Measurements from ENCODE around the gene IRAK2. TPM values are rescaled to one million over a fixed set of nuclear protein-coding genes. Genes with fewer than 3 reads are reported as not detected.
A peak's percentile ranks its signal among the peaks of the same experiment; 100 is the strongest.

The IRAK2 gene
- total and polyA plus RNA-seq, 2 donors (not counting 1 experiment from before 2014, with no cell fraction given): 1.5 to 6.6 TPM

DNA sequence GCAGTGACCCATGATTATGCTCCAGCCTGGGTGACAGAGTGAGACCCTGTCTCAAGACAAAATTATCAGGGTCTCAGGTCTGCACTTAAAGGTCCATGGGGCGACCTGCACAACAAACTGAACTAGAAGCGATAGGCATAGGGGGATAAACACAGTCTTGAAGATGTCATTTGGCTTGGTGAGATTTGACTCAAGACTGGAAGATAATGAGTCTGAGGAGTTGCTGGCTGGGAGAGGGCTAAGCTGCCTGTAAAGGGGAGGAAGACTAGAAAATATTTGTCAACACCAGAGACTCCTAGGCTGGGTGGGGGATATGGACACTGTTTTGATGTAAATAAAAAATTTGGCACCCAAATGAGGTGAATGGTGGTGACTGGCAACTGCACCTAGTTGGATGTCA is 108.3 kb downstream of the IRAK2 start:
- Histone ChIP-seq H3K4me1 (ENCODE audit: control insufficient read depth, extremely low read depth, insufficient read depth, low read length) (no peaks in the 10 kb centered on the region), H4K20me1 (ENCODE audit: control insufficient read depth, extremely low read depth, insufficient read depth, low read length) (no peaks in the 10 kb centered on the region), H3K4me2 (ENCODE audit: extremely low read depth, insufficient read depth, low read length) (no peak overlapping the region), H3K4me3 (replicated peaks in 1 of 4; ENCODE audit: control extremely low read depth in 1 of 4, insufficient read depth in 1 of 4, low read depth in 3 of 4, low read length in 4 of 4) (no peak overlapping the region), H3K9me3 (ENCODE audit: control insufficient read depth, insufficient read depth, low read depth, low read length) (no peaks in the 10 kb centered on the region), H2AFZ (ENCODE audit: low read length) (no peak overlapping the region), H3K79me2 (ENCODE audit: control insufficient read depth, insufficient read depth, low read length) (peaks cover 14% of the 10 kb centered on the region), H3K36me3 (ENCODE audit: control insufficient read depth, insufficient read depth, low read length) (peaks cover 5% of the 10 kb centered on the region), H3K27ac (ENCODE audit: insufficient read depth, low read length) (no peak overlapping the region), H3K27me3 (ENCODE audit: control insufficient read depth, insufficient read depth, low read length) (no peaks in the 10 kb centered on the region), H3K9ac (ENCODE audit: insufficient read depth, low read length) (no peak overlapping the region)
- no peak for DNase-seq (ENCODE audit: low read depth in 2 of 2)
- TF ChIP-seq, protein P1, sequence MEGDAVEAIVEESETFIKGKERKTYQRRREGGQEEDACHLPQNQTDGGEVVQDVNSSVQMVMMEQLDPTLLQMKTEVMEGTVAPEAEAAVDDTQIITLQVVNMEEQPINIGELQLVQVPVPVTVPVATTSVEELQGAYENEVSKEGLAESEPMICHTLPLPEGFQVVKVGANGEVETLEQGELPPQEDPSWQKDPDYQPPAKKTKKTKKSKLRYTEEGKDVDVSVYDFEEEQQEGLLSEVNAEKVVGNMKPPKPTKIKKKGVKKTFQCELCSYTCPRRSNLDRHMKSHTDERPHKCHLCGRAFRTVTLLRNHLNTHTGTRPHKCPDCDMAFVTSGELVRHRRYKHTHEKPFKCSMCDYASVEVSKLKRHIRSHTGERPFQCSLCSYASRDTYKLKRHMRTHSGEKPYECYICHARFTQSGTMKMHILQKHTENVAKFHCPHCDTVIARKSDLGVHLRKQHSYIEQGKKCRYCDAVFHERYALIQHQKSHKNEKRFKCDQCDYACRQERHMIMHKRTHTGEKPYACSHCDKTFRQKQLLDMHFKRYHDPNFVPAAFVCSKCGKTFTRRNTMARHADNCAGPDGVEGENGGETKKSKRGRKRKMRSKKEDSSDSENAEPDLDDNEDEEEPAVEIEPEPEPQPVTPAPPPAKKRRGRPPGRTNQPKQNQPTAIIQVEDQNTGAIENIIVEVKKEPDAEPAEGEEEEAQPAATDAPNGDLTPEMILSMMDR (conservative IDR thresholded peaks at IDR 0.05 in 1 of 2, IDR thresholded peaks at IDR 0.05 in 1 of 2; ENCODE audit: low read depth in 1 of 2, low read length in 2 of 2): no peak

DNA sequence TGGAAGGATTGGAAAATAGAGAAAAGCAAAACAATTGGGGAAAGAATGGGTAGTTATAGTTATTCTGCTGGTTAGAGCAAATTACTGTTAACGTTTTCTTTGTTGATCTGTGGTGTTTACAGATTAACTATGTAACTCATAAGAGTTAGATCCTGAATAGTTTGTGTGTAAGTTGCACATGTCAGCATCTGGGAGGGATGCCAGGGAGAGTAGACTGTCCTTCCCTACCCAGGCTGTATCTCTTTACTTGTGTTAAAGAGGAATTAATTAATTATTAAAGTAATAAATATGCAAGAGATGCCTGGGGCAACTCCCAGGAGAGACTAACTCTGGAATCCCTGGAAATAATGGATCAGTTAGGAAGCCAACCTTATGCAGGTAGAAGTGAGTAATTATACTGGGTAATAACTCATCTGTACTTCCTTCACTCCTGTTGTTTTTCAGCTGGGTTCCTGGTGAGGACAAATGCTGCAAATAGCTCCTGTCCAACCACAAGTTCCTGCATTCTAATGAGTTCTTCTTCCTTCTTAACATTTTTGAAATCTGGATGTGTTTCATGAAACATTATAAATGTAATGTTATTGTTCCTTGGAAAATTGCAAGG is 109.1 kb downstream of the IRAK2 start:
- Histone ChIP-seq H3K9ac (ENCODE audit: insufficient read depth, low read length) (no peak overlapping the region), H3K4me2 (ENCODE audit: extremely low read depth, insufficient read depth, low read length) (no peak overlapping the region), H3K27me3 (ENCODE audit: control insufficient read depth, insufficient read depth, low read length) (no peaks in the 10 kb centered on the region), H3K4me1 (ENCODE audit: control insufficient read depth, extremely low read depth, insufficient read depth, low read length) (no peaks in the 10 kb centered on the region), H3K4me3 (replicated peaks in 1 of 4; ENCODE audit: control extremely low read depth in 1 of 4, insufficient read depth in 1 of 4, low read depth in 3 of 4, low read length in 4 of 4) (no peak overlapping the region), H4K20me1 (ENCODE audit: control insufficient read depth, extremely low read depth, insufficient read depth, low read length) (no peaks in the 10 kb centered on the region), H2AFZ (ENCODE audit: low read length) (no peak overlapping the region), H3K27ac (ENCODE audit: insufficient read depth, low read length) (no peak overlapping the region), H3K36me3 (ENCODE audit: control insufficient read depth, insufficient read depth, low read length) (peaks cover 7% of the 10 kb centered on the region), H3K79me2 (ENCODE audit: control insufficient read depth, insufficient read depth, low read length) (peaks cover 13% of the 10 kb centered on the region), H3K9me3 (ENCODE audit: control insufficient read depth, insufficient read depth, low read depth, low read length) (no peaks in the 10 kb centered on the region)
- TF ChIP-seq EZH2 (IDR thresholded peaks at IDR 0.05; ENCODE audit: low read length, missing control alignments): no peak
- TF ChIP-seq, protein P1 (conservative IDR thresholded peaks at IDR 0.05 in 1 of 2, IDR thresholded peaks at IDR 0.05 in 1 of 2; ENCODE audit: low read depth in 1 of 2, low read length in 2 of 2): no peak
- DNase-seq (ENCODE audit: low read depth in 2 of 2): peak; percentile 36 to 50

DNA sequence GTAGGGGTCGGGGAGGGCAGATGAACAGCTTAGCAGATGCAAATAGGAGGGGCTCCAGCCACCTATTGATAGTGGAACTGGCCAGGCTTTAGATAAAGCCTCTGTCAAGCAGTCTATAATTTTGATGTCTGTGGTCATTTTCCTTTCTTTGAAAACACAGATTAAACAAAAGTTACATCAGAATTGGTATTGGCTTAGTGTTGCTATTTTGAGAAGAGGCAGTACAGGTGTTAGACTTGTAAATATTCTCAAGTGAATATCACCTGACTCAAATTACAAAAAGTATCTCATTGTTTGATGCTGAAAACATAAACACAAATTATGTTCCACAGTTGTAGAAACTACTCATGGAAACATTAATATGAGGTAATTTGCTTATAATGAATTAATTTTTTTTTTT is 109.9 kb downstream of the IRAK2 start:
- no peak overlapping the region for H3K4me2 ChIP-seq (ENCODE audit: extremely low read depth, insufficient read depth, low read length)
- DNase-seq (ENCODE audit: low read depth in 2 of 2): no peak
- peaks cover 5% of the 10 kb centered on the region for H3K36me3 ChIP-seq (ENCODE audit: control insufficient read depth, insufficient read depth, low read length)
- TF ChIP-seq, protein P1 (conservative IDR thresholded peaks at IDR 0.05 in 1 of 2, IDR thresholded peaks at IDR 0.05 in 1 of 2; ENCODE audit: low read depth in 1 of 2, low read length in 2 of 2): no peak
- TF ChIP-seq EZH2 (IDR thresholded peaks at IDR 0.05; ENCODE audit: low read length, missing control alignments): no peak
- H3K27me3 ChIP-seq (ENCODE audit: control insufficient read depth, insufficient read depth, low read length): no peaks in the 10 kb centered on the region
- no peak overlapping the region for H3K4me3 ChIP-seq (replicated peaks in 1 of 4; ENCODE audit: control extremely low read depth in 1 of 4, insufficient read depth in 1 of 4, low read depth in 3 of 4, low read length in 4 of 4)
- no peaks in the 10 kb centered on the region for H3K4me1 ChIP-seq (ENCODE audit: control insufficient read depth, extremely low read depth, insufficient read depth, low read length)
- H4K20me1 ChIP-seq (ENCODE audit: control insufficient read depth, extremely low read depth, insufficient read depth, low read length): no peaks in the 10 kb centered on the region
- H2AFZ ChIP-seq (ENCODE audit: low read length): no peak overlapping the region
- H3K9ac ChIP-seq (ENCODE audit: insufficient read depth, low read length): no peak overlapping the region
- H3K27ac ChIP-seq (ENCODE audit: insufficient read depth, low read length): no peak overlapping the region
- peaks cover 10% of the 10 kb centered on the region for H3K79me2 ChIP-seq (ENCODE audit: control insufficient read depth, insufficient read depth, low read length)
- H3K9me3 ChIP-seq (ENCODE audit: control insufficient read depth, insufficient read depth, low read depth, low read length): no peaks in the 10 kb centered on the region

Measured in fibroblast of lung (primary cell).